Parathyroid adenoma (tissue), 2 donors: Measurements from ENCODE around the gene MST1.

Experiments
- H2AFZ ChIP-seq: fragments of 300-600 bp; sonication (generic); one replicate; pipeline ENCODE4 v1.7.0; 2017; ENCODE audit warnings: antibody characterized with exemption, mild to moderate bottlenecking
- H3K27ac ChIP-seq: fragments of 300-600 bp; sonication (generic); one replicate; pipeline ENCODE4 v1.7.0; 2017
- H3K27me3 ChIP-seq: fragments of 300-600 bp; sonication (generic); one replicate; pipeline ENCODE4 v1.7.0; 2017; ENCODE audit warnings: low read length; ENCODE audit not compliant: control insufficient read depth, insufficient read depth
- H3K36me3 ChIP-seq: fragments of 300-600 bp; sonication (generic); one replicate; pipeline ENCODE4 v1.7.0; 2017; ENCODE audit warnings: low read length; ENCODE audit not compliant: control insufficient read depth, insufficient read depth
- H3K4me1 ChIP-seq: fragments of 300-600 bp; sonication (generic); one replicate; pipeline ENCODE4 v1.7.0; 2017; ENCODE audit warnings: control low read depth
- H3K4me2 ChIP-seq: fragments of 300-600 bp; sonication (generic); one replicate; pipeline ENCODE4 v1.7.0; 2017; ENCODE audit warnings: low read length
- H3K4me3 ChIP-seq: fragments of 300-600 bp; sonication (generic); one replicate; pipeline ENCODE4 v1.7.0; 2017; ENCODE audit warnings: low read depth, low read length
- H3K79me2 ChIP-seq: fragments of 300-600 bp; sonication (generic); one replicate; pipeline ENCODE4 v1.7.0; 2017; ENCODE audit warnings: control low read depth
- H3K9ac ChIP-seq: fragments of 300-600 bp; sonication (generic); one replicate; pipeline ENCODE4 v1.7.0; 2017; ENCODE audit warnings: mild to moderate bottlenecking
- H3K9me3 ChIP-seq: fragments of 300-600 bp; sonication (generic); one replicate; pipeline ENCODE4 v1.7.0; 2017; ENCODE audit warnings: low read length; ENCODE audit not compliant: control insufficient read depth
- CTCF ChIP-seq: fragments of 300-600 bp; sonication (generic); IDR thresholded peaks from one replicate; pipeline ENCODE4 v1.7.0; 2017; ENCODE audit warnings: antibody characterized with exemption, mild to moderate bottlenecking
- donor health status: primary hyperparathyroidism.

MST1 gene

GRCh38 chr3:49703956-49704355, 14.7 kb upstream of the MST1 start:
- Histone ChIP-seq H2AFZ (no peak overlapping the region), H3K36me3 (no peaks in the 10 kb centered on the region), H3K4me3 (no peak overlapping the region), H3K27ac (no peak overlapping the region), H3K79me2 (peaks cover 4% of the 10 kb centered on the region), H3K9ac (no peak overlapping the region), H3K4me1 (peaks cover 3% of the 10 kb centered on the region), H3K4me2 (no peak overlapping the region), H3K9me3 (no peaks in the 10 kb centered on the region), H3K27me3 (no peaks in the 10 kb centered on the region)
- no peak for TF ChIP-seq CTCF

GRCh38 chr3:49703443-49703927, 14.2 kb upstream of the MST1 start:
- no peak overlapping the region for H3K4me2 ChIP-seq
- TF ChIP-seq CTCF: peak; percentile 84
- H3K4me3 ChIP-seq: no peak overlapping the region
- H3K27ac ChIP-seq: no peak overlapping the region
- H3K27me3 ChIP-seq: no peaks in the 10 kb centered on the region
- no peak overlapping the region for H2AFZ ChIP-seq
- no peak overlapping the region for H3K9ac ChIP-seq
- H3K9me3 ChIP-seq: no peaks in the 10 kb centered on the region
- H3K4me1 ChIP-seq: peaks cover 3% of the 10 kb centered on the region
- H3K79me2 ChIP-seq: peaks cover 4% of the 10 kb centered on the region
- H3K36me3 ChIP-seq: no peaks in the 10 kb centered on the region

- no peak for TF ChIP-seq CTCF
- no peak overlapping the region for H2AFZ ChIP-seq
- H3K36me3 ChIP-seq: no peaks in the 10 kb centered on the region
- no peaks in the 10 kb centered on the region for H3K9me3 ChIP-seq
- H3K27me3 ChIP-seq: no peaks in the 10 kb centered on the region
- H3K4me2 ChIP-seq: no peak overlapping the region
- H3K4me1 ChIP-seq: peaks cover 3% of the 10 kb centered on the region
- H3K4me3 ChIP-seq: no peak overlapping the region
- no peak overlapping the region for H3K27ac ChIP-seq
- peaks cover 4% of the 10 kb centered on the region for H3K79me2 ChIP-seq
- H3K9ac ChIP-seq: no peak overlapping the region
Observed at GRCh38 chr3:49702672-49703071, 13.4 kb upstream of the MST1 start.

GRCh38 chr3:49701388-49702077, 12.3 kb upstream of the MST1 start:
- H3K79me2 ChIP-seq: peaks cover 4% of the 10 kb centered on the region
- no peak overlapping the region for H3K4me3 ChIP-seq
- H3K27ac ChIP-seq: no peak overlapping the region
- H2AFZ ChIP-seq: no peak overlapping the region
- no peaks in the 10 kb centered on the region for H3K36me3 ChIP-seq
- H3K9ac ChIP-seq: no peak overlapping the region
- peaks cover 3% of the 10 kb centered on the region for H3K4me1 ChIP-seq
- TF ChIP-seq CTCF: no peak
- H3K4me2 ChIP-seq: no peak overlapping the region
- no peaks in the 10 kb centered on the region for H3K27me3 ChIP-seq
- H3K9me3 ChIP-seq: no peaks in the 10 kb centered on the region
